Measurements from ENCODE around the gene CCDC159. TPM values are rescaled to one million over a fixed set of nuclear protein-coding genes. Genes with fewer than 3 reads are reported as not detected.
A peak's percentile ranks its signal among the peaks of the same experiment; 100 is the strongest.
"Not testable (repeated sequence)": the region's sequence is repeated elsewhere in the genome, so short reads cannot be mapped to it uniquely, and the experiment has no call there.

CCDC159 gene
- total RNA-seq, 1 experiment from 2014 or later, result 1.3 TPM

GRCh38 chr19:11338569-11339253, 7.6 kb upstream of the CCDC159 start:
- no peak for DNase-seq (ENCODE audit: low spot score)

DNA sequence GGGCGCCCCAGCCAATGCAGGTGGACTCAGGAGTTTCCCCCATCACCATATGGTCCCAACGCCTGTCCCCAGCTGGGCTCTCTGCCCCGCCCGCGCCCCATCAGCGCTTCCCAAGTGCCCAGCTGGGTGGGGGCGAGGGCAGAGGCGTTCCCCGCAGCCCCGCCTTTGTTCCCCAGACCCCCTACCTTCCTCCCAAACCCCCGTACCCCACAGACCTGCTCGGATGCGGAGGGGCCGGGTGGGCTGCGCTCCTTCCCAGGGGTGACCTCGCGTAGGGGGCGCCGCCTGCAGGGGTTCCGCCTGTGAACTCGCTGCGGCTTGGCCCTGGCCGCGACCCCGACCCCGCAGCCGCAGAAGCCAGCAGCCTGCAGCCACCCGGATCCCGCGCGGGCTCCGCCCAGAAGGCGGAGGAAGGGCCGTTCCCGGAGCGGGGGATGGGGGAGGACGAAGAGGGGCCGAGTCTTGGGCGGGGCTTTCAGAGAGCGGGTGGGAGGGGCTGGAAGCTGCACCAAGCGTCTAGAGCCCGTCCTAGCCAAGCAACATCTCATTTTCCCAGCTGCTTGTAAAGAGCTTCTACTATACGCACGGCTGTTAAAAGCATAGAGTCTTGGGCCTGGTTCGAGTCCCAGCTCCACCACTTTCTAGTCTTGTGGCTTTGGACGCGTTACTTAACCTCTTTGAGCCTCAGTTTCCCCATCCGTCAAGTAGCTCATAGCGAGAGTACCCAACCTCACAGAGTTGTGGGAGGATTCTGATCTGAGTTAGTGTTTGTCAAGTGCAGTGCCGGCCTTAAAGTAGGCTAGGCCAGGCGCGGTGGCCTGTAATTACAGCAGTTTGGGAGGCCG, 6.8 kb upstream of the CCDC159 start, which contains the start of gene RAB3D:
Gene RAB3D, minus strand, starts transcription at position 404 of the 845 bp plus-strand sequence. CDS start 2,258 bp downstream, outside the sequence.
- peak; percentile 41 for DNase-seq (ENCODE audit: low spot score)

DNA sequence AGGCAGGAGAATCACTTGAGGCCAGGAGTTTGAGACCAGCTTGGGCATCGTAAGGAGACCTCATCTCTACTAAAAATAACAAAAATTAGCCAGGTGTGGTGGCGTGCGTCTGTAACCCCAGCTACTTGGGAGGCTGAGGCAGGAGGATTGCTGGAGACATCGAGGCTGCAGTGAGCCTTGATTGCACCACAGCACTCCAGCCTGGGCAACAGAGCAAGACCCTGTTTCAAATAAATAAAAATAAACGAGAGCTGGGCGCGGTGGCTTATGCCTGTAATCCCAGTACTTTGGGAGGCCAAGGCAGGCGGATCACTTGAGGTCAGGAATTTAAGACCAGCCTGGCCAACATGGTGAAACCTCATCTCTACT, 6.2 kb upstream of the CCDC159 start:
- not testable (repeated sequence) for DNase-seq (ENCODE audit: low spot score)

DNA sequence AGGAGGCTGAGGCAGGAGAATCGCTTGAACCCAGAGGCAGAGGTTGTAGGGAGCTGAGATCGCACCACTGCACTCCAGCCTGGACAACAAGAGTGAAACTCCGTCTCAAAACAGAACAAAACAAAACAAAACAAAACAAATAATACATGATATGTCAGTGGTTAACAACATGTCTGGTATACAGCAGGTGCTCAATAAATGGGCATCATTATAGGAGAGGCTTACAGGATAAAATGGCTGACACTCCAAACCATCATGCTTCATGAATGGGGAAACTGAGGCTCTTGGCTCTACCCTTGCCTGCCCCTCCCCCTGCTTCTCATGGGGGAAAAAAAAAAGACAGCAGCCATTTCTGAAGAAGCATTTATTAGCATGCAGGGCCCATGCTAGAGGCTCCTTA, 3.9 kb upstream of the CCDC159 start:
- DNase-seq (ENCODE audit: low spot score), result no peak

DNA sequence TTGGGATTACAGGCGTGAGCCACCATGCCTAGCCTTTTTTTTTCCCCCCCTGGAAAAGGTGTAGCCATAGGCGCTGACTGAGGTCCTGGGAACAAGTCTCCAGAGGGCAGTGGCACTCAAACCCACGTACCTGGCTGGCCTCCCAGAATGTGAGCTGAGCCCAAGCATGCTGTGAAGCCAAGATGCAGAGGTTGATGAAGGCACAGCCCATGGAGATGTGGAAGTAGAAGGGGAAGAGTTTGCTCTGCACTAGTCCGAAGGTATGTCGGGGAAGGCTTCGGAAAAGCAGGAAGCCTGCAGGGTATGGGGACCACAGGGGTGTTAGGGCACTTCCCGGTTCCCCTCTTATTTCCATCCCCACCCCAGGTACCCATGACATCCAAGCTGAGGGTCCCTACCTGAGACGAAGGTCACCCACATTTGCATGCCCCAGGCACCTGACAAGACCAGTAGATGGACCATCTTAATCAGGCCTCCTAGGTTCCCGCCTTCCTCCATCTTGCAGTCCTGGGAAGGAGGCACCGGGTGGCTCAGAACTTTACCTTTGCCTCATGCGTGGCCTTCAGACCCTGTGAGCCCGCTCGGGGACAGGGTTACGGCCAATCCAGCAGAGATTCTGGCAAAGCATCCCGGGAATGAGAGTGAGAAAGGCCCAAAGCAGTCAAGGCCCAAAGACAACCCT, 1.1 kb upstream of the CCDC159 start:
- no peak for DNase-seq (ENCODE audit: low spot score)

DNA sequence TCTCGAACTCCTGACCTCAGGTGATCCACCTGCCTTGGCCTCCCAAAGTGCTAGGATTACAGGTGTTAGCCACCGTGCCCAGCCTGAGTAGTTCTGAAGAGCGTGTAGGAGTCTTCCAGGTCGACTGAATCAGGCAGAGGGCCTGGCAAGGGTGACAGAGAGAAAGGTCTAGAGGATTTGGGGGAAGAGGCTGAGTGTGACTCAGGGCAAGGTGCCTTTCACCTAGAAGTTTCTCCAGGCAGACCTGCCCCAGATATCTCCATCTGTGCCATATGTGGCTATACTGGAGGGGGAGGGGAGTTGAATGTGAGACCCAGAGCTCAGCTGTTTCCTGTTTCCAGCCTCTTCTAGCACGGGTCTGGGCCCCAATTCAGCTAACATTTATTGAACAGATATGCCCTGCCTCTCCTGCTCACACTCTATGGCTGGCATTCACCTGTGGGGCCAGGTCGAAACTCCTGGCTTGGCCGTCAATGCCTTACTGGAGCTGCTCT, 1.3 kb downstream of the CCDC159 start:
- DNase-seq (ENCODE audit: low spot score), result no peak

DNA sequence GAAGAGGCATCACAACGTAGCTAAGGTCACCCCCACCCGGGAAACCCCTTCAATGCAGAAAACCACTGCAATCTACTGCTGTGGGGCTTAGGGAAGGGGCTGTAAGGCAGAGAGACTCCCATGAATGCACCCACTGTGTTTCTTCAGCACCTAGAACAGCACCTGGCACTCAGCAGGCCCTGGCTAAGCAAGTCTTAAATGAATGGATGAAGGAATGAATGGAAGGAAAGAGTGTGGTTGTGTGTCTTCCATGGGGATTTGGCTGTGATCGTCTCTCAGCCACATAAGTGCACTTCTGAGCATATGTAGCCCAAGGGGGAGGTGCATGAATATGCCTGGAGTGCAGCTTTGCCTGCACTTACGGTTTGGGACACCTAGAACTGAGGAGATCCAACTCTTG, 2.9 kb downstream of the CCDC159 start:
- DNase-seq (ENCODE audit: low spot score), result no peak

DNA sequence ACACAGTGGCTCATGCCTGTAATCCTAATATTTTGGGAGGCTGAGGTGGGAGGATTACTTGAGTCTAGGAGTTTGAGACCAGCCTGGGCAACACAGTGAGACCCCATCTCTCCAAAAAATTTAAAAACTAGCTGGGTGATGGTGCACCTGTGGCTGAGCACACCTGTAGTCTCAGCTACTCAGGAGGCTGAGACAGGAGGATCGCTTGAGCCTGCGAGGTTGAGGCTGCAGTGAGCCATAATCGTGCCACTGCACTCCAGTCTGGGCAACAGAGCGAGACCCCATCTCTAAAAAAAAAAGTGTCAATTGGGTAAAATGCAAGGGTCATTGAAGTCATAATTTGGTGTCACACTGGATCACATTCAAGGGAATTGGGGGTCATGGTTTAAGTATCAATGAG, 7.8 kb downstream of the CCDC159 start:
- not testable (repeated sequence) for DNase-seq (ENCODE audit: low spot score)

GRCh38 chr19:11355160-11356073, 9.1 kb downstream of the CCDC159 start, which contains the start of gene PLPPR2:
TSS of gene PLPPR2 (plus strand) at chr19:11355432. CDS start at chr19:11357674, 2,242 bp downstream.
- DNase-seq (ENCODE audit: low spot score), result peak; percentile 77

DNA sequence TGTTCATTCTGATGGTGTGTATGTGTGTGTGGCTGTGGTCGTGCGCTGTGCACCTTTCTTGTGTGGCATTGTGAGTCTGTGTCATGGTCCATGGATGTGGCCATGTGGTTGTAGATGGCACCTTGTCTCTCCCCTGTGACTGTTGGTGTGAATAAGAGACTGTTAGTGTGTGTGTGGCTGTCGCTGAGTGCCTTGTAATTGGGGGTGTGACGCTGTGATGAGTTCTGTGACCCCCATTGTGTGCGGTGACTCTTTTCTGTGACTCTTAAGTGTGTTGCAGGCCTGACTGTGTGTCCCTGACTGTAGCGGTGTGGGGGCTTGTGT, 9.7 kb downstream of the CCDC159 start:
- no peak for DNase-seq (ENCODE audit: low spot score)

GRCh38 chr19:11356676-11357550, 10.6 kb downstream of the CCDC159 start:
- DNase-seq (ENCODE audit: low spot score), result no peak

DNA sequence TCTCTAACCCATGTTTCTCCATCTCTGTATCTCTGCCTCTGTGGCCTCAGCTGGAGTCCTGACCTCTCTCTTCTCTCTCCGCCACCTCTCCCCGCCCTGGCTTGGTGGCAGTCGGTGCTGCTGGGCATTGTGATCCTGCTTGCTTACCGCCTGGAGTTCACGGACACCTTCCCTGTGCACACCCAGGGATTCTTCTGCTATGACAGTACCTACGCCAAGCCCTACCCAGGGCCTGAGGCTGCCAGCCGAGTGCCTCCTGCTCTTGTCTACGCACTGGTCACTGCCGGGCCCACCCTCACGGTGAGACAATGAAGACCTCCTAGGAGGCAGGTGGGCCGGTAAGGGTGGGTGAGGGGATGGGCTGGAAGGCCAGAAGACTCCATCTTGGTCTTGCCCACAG, 13.1 kb downstream of the CCDC159 start:
- DNase-seq (ENCODE audit: low spot score), result no peak

DNA sequence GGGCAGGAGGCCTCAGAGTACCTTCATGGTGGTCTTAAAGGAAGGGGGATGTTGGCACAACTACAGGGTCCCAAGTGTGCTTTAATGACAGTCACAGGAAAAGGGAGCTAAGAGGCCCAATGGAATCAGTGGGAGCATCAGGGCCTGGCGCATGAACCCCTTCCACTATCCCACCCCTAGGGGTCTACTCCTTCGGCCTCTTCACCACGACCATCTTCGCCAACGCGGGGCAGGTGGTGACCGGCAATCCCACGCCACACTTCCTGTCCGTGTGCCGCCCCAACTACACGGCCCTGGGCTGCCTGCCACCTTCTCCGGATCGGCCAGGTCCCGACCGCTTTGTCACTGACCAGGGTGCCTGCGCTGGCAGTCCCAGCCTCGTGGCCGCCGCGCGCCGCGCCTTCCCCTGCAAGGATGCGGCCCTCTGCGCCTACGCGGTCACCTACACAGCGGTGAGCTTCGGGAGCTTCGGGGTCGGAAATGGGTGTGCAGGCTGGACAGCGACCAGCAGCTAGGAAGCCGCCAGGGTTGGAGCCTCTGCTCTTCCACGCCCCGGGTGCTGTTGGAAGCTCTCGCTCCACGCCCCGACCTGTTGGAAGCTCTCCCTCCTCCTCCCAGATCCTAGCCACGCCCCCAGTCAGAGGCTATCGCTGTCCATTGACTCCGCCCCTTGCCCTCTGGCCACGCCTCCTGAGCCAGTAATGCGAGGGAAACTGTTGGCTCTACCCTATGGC, 14.9 kb downstream of the CCDC159 start:
- DNase-seq (ENCODE audit: low spot score), result no peak

DNA sequence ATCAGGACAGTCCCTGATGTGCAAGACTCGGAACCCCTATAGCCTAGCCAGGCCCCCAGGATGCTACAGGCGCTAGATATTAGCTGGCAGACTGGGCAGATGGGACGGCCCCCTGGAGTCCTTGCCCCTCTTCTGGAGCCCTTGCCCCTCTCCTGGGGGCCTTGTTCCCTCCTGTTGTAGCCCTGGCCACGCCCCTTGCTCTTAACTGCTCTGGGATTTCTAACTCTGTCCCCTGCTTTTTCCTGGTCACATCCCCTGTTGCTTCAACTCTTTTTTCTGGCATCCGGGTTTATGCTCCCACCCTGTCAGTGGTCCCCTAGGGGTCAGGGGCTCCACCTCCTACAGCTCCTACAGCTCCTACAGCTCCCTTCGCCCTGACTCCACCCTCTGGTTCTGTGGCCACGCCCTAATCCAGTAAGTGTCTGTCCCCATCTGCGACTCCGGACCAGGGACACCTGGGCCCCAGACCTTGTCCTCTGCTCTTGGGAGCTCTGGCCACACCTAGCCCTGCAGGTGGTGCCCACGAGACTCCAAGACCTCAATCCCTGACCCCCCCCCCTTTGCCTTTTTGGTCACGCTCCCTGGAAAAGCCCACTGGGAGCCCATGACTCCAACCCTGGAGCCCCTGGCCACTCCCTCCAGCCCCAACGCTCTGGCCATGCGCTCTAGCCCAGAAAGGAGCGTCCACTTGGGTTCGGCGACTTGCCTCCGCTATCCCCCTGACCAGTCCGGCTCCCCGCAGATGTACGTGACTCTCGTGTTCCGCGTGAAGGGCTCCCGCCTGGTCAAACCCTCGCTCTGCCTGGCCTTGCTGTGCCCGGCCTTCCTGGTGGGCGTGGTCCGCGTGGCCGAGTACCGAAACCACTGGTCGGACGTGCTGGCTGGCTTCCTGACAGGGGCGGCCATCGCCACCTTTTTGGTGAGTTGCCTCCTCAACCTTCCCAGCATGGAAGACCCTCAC, 15.7 kb downstream of the CCDC159 start:
- no peak for DNase-seq (ENCODE audit: low spot score)

DNA sequence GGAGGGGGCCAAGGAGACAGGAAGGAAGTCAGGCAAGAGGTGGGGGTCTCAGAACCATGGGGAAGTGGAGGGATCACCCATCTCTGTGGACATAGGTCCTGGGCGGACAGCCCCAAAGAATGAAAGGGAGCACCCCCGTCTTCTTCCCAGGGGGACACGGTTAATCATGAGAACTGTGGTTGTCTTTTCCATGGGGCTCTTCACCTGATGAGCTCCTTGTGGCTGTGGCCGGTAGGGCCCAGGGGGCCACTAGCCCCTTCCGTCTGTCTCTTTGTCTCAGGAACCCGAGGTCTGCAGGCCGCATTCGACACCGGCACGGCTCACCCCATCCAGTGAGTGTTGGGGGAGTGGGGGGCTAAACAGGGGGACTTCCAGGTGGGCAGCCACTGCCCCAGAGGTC, 17.6 kb downstream of the CCDC159 start:
- no peak for DNase-seq (ENCODE audit: low spot score)

- DNase-seq (ENCODE audit: low spot score), result no peak
These were observed 18.1 kb downstream of the CCDC159 start for GRCh38 chr19:11364296-11364904.

DNA sequence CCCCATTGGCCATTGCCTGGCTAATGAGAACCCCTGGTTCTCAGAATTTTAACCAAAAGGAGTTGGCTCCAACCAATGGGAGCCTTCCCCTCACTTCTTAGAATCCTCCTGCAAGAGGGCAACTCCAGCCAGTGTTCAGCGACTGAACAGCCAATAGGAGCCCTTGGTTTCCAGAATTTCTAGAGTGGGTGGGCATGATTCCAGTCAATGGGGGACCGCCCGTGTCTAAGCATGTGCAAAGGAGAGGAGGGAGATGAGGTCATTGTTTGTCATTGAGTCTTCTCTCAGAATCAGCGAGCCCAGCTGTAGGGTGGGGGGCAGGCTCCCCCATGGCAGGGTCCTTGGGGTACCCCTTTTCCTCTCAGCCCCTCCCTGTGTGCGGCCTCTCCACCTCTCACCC, 18.6 kb downstream of the CCDC159 start:
- no peak for DNase-seq (ENCODE audit: low spot score)

- no peak for DNase-seq (ENCODE audit: low spot score)
These were observed 19.3 kb downstream of the CCDC159 start for GRCh38 chr19:11365557-11366117.
